GM21515 (cell line): ENCODE data around the gene ATF7.

Experiments used
- ATAC-seq: cut with Tn5 transposase; IDR thresholded peaks from one replicate; pipeline ENCODE4 v1.9.1; 2021; ENCODE audit not compliant: unreplicated experiment

The ATF7 gene

DNA sequence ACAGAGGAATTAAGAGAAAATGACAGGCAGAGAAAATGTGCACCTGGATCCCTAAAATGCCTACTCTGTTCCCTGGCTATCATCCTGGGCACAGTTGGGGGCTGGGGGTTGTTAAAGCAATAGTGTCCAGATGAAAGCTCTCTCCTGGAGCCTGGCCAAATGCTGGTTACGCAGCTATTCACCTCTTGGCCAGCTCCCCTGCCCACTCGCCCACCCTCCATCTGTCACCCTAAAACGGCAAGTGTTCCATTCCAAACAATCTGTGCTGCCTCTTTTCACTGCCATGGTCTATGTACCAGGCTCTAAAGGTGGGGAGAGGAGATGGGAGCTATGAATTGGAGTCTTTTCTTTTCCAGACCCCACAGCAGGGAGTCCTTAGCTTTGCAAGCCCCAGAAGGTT is 94.2 kb downstream of the ATF7 start:
- ATAC-seq, result no peak

DNA sequence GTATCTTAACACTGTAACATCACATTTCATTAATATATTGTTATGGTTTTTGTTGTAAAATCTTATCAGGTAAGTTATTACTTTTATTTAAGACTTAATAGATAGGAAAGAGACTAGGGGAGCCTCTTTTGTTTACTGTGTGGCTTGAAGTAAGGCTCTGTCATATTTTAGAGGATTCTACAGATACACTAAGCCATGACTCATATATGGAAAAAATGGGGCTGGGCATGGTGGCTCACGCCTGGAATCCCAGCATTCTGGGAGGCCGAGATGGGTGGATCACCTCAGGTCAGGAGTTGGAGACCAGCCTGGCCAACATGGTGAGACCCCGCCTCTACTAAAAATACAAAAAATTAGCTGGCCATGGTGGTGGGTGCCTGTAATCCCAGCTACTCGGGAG is 95.3 kb downstream of the ATF7 start:
- no peak for ATAC-seq

DNA sequence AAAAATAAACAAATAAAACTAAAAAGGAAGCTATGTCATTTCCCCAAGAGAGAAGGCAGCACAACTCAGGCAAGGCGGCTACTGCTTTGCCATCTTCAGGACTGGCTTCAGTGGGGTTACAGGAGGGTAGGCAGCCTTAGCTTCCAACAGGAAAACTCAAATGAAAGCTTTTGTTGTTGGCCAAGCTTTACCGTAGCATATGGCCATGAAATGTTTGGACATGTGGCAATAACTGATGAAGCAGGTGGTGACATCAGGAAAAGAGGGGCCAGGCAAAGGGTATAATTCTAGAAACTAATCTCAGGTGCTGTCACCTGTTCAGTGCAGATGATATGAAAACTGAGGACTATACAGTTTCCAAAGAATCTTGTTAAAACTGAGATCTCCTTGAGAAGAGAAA is 96.1 kb downstream of the ATF7 start:
- ATAC-seq, result no peak

- ATAC-seq, result no peak
Measured at GRCh38 chr12:53524476-53524875, 101.7 kb downstream of the ATF7 start.

- no peak for ATAC-seq
Measured at GRCh38 chr12:53523131-53523530, 103.1 kb downstream of the ATF7 start.

DNA sequence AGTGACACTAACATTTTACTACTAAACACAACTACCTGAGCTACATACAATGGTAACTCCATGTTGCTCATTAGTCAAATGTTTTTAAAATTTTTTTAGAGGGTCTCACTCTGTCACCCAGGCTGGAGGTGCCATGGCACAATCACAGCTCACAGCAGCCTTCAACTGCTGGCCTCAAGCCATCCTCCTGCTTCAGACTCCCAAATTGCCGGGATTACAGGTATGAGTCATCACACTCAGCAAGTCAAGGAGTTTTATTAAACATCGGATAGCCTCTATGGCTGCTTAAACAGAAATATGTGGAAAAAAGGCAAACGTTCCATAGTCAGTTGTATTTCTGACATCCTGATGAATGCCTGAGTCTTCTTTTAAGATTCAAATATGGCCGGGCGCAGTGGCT is 107.8 kb downstream of the ATF7 start:
- no peak for ATAC-seq

DNA sequence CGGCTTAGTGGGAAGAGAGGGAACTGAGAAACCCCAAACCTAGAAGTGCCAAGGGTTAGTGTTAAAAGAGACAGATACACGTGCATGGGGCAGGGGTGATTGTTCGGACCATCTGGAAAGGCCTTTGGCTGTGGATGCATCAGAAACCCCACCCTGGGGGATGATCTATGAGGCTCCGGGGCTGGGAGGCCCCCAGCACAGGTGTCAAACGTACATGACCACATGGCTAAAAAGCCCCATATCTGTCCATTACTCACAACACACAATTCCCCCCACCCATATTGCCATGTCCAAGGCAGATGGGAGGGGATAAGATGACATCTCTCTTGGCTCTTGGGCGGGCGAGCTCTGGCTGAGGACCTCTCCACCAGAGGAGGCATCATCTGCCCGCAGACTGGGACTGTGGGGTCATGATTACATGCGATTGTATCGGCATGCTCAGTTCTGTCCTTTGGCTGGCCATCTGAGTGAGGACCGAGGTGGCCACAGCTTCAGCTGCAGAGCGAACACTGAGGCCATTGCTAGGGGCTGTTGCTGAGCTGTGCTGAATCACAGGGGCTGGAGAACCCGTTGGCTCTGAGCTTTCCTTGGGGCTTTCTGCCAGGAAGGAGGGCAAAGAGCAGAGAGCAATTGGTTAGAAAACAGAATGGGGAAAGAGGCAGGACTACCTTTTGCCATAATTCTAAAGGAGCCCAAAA is 109.3 kb downstream of the ATF7 start:
- no peak for ATAC-seq

DNA sequence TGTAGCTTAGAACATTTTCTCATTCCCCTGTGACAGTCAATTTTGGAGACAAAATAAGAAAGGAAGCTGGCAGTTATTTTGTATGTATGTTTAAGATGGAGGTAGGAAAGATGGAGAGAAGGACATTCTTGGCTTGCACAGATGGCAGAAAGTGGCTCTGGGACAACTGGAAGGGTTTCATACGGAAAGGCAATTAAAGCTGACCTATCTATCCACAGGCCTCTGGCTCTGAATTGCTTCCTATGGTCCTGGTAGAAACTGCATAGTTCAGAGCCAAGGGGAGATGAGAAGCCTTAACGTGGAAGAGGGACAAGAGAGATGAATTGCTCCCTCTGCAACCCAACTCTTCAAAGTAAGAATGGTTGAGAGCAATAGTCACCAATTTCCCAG is 110.9 kb downstream of the ATF7 start:
- no peak for ATAC-seq

- ATAC-seq, result no peak
Measured at GRCh38 chr12:53514628-53515290, 111.4 kb downstream of the ATF7 start.

DNA sequence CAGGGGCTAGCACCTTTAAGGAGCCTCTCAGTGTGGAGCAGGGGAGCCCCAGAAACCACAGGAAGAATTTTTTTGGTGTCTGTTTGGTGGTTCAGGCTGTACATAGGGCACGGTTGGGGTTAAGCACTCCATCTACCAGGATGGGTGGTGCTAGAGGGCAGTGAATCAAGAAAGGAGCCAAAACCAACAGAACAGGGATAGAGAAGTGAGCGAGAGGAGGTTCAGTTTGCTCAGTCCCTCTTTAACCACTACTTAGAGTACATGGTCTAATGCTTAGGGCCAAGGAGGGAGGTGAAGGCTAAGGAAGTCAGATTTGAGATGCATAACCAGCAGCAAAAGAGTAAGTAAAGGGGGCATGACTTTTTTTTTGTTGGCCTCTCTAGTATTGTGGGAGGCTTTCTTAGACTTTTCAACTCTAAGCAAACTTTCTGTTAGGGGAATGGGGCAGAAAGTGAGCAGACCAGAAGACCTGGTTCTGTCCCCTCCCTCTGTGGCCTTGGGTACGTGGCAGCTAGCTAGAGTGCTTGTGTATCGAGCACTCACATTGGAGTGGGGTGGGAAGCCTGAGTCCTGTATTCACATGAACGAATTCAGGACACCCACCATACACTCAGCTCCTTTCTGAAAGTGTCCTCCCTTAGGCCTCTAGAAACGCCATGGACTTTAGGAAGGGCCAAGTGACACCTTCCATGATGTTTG is 112.3 kb downstream of the ATF7 start:
- ATAC-seq, result no peak

DNA sequence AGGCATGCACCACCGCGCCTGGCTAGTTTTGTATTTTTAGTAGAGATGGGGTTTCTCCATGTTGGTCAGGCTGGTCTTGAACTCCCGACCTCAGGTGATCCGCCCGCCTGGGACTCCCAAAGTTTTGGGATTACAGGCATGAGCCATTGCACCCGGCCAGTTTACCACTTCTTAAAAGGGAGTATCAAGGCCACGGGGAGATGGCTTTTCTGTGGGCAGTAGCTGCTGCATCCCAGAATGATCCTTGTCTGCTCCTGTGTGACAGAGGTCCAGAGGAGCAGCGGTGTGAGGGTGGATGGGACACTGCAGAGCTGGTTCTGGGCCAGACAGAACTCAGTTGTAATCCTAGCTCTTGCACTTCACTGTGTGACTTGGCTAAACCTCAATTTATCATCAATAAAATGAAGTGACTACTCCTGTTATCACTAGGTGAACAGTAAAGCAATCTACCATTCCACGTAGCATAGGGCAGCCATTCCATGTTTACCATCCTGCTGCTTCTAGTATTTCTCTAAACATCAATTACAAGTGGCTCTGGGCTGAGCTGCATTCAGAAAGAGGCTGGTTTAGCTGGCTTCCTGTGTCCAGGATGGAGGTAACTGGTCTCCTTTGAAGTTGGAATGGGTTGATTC is 115.9 kb downstream of the ATF7 start:
- no peak for ATAC-seq

DNA sequence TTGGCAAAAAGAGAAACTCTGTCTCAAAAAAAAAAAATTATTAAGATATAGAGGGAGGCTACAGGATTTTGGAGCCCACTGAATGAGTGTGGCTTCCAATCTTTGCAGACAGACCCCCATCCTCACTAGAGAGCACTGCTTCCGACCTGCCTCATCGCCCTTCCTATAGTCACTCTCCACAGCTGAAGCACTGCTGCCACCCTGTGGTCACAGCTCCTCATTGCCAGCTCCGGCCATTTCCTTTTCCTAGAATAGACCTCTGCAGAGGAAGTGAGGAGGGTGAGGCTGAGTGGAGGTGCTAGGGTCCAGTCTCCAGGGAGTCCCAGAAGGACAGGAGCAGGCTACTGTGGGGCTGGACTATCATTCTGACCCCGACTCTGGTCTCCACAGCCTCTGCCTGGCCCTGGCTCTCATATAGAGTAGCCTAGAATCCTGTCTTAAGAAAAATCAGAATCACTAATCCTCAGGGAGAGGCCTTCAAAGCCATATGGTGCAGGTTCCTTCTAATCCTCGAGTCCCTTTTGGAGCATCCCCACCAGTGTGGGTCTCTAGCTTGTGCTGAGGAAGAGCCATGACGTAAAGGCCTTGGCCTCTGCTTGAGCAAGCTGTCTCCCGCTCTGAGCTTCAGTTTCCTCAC is 117.5 kb downstream of the ATF7 start:
- ATAC-seq, result peak; percentile 80

DNA sequence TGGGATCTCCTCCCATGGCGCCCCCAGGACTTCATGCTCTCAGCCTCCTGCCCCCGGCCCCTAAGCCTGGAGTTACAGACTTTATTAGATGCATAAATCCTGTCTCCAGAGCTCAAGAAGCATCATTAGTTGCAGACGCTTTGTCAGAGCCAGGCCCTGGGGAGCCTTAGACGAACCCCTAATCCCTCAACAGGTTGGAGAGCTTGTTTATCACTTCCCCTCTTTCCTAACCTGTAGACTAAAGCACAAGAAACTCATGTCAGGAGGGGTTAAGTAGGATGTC is 118.6 kb downstream of the ATF7 start:
- no peak for ATAC-seq

DNA sequence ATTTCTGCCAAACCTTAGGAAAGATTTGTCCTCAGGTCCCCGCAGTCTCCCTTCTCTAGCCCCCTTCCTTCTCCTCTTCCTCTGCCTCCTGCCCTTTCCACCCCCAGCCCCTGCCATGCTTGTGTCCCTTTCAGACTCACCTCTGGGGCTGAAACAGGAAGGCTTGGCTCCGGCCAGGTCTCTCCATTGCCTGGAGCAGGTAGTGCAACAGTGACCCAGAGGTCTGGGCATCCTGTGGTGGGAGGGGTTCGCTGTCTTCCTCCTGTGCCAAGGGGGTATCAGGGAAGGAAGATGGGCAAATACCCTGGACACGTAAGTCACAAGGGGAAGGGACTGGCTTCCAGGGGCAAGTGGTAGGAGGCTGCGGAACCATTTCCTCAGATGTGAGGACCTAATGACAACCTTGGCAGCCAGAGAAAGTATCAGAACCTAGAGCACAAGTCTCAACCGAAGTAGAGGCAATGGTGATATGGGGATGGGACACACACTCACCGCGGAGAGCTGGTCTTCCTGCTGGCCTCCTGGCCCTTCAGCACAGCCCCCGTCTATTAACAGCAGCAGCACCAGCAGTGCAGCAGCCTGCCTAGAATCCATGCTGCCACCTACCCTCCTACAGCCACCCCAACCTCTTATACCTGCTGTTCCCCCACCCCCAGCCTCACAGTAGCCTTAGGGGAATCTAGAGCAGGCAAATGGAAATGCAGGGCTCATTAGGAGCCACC is 119.1 kb downstream of the ATF7 start, which contains the start of gene NPFF:
NPFF (minus strand) TSS at position 604 of the 722 bp plus-strand sequence; CDS start at position 594, 10 bp downstream.
- no peak for ATAC-seq

DNA sequence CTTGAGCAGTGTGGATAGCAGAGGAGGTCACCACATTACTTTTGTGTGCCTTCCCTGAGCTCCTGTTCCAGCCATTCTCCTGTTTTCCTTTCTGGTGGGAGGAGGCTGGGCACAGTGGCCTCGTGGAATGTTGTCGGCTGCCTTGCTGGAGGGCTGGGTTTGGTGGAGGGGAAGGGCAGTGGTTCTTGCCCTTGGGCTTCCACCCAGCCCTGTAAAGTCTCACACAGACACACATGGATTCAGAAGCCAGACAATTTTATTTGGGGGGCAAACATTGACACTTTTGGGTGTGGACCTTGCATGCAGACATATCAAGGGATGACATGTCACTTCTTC is 119.8 kb downstream of the ATF7 start:
- no peak for ATAC-seq

- no peak for ATAC-seq
Measured at GRCh38 chr12:53505555-53506449, 120.4 kb downstream of the ATF7 start.

DNA sequence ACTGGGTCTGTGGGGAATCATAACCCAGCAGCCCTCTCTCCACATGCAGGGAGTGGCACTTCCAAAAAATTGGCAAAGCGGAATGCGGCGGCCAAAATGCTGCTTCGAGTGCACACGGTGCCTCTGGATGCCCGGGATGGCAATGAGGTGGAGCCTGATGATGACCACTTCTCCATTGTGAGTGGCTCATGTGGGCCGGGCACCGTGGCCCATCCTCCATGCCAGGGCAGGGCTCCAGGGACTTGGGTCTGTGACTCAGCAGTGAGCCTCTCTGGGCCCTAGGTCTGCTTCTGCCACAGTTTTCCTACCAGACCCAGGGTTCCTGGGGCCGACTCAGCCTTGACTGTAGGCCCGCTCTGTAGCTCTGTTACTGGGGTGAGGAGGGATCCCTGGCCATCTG is 121.1 kb downstream of the ATF7 start:
- no peak for ATAC-seq

DNA sequence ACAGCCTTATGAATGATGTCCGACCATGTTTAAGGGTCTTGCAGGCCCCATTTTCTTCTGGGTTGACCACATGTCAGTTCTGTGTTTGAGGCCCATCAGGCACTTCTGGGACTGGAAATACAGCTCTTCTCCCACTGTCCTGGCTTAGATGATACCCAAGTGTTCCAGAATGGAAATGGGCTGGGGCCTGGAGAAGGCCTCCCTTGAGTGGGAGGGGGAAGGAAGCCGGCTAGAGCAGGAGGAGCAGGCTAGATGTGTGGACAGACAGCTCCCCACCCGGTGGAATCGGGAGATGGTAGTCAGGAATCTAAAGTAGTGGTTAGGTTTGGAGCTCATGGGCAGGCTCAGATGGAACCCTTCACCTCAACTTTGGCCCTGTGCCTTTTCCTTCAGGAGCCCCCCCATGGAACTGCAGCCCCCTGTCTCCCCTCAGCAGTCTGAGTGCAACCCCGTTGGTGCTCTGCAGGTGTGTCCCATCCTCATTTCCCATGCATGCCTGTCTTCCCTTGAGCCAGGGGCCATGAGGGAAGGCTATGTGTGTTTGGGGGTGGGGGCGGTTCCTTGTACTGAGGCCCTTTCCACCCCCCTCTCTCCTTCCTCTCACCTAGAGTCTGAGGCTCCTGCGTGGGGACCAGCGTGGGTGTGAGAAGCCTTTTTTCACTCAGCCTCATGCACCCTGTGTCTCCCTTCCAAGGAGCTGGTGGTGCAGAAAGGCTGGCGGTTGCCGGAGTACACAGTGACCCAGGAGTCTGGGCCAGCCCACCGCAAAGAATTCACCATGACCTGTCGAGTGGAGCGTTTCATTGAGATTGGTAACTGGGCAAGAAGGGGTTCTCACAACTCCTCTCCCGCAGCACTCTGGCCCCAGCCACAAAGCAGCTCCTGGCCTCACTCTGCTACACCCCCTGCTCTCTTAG is 121.9 kb downstream of the ATF7 start:
- ATAC-seq, result no peak
